Hematopoietic multipotent progenitor cell treated with erythropoietin and hydrocortisone succinate and interleukin-3 and kit ligand, for 8 days (in vitro differentiated cells): ENCODE data around the gene EED.
"Not testable (repeated sequence)": the region's sequence is repeated elsewhere in the genome, so short reads cannot be mapped to it uniquely, and the experiment has no call there.

Source experiments
- DNase-seq: peaks from one replicate; pipeline ENCODE4 v3.0.0-alpha.2; 2015

Gene EED

DNA sequence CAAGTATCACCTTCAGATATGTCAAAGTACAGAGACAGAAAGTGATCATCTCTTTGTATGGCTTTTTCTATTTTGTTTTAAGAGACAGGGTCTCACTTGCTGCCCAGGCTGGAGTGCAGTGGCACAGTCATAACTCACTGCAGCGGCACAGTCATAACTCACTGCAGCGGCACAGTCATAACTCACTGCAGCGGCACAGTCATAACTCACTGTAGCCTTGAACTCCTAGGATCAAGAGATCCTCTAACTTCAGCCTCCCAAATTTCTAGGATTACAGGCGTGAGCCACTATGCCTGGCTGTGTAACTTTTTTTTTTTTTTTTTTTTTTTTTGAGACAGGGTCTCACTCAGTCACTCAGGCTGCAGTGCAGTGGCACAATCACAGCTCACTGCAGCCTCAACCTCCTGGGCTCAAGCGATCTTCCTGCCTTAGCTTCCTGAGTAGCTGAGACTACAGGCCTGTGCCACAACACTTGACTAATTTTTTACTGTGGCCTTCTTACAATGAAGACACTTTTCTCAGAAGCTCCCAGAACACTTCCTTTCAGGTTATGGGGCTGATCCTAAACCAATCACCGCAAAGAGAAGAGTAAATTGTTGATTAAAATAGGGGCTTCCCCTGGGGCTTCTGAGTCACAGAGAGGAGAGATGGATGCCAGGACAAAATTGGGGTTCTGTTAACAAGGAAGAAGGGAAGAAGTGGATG is 48.5 kb downstream of the EED start:
- no peak for DNase-seq

DNA sequence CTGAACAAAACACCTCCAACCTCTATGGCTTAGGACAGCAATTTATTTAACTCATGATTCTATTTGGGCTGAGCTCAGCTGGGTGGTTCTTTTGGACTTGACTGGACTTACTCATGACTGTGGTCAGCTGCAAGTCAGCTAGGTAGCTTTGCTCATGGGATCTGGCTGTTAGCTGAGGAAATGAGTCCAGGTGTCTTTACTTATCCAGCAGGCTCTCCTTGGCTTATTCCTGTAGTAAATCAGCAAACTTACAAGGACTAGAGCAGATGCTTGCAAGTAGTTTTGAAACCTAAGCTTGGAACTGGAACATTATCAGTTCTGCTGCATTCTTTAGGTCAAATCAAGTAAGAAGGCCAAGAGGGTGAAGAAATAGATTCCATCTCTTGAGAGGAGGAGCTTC is 49.5 kb downstream of the EED start:
- DNase-seq = no peak

DNA sequence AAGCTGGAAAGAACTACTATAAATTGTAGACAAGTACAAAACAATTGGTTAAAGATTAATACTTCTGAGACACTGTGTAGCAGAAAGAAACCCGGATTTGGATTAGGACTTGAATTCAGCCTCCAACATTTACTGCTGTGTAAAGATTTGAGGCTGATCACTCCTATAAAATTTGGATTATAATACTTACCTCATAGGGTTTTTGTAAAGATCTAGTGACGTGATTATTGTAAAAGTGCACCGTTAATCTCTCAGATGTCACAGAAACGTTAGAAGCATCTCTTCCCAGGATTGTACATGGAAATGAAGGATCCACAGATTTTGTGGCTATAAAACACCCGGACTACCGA is 57.2 kb downstream of the EED start:
- DNase-seq = no peak

DNA sequence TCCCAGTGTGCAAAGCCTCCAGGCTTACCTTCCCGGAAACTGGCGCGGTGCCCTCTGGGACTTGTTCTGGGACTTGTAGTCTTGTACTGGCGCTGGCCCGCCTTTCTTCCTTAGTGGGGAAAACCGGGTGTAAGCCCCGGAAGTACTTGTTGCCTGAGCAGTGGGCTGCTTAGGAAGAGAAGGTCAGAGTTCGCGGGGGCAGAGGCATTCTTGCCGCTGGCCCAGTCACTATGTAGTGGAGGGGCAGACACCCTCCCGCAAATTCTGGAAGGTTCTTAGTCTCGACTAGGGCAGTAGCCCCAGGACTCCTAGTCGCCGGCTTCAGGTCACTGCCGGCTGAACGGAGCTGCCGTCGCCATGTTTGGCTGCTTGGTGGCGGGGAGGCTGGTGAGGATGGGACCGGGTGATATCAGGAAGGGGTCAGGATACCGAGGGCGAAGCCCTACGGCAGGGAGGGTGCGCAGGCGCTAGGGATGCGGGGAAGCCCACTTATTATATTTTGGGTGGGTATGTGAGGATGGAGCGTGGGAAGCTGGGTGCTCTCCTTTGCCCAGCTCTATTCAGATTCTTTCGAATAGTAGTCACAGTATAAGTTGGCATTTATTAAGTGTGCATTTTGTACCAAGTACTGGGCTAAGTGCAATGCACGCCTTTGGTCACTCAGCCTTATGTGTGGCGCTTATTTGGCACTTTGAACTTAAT is 57.7 kb downstream of the EED start, which contains the start of gene HIKESHI:
TSS of gene HIKESHI (plus strand) at position 149 of the 702 bp plus-strand sequence. CDS start at position 358, 209 bp downstream.
- DNase-seq = peak; percentile 99

DNA sequence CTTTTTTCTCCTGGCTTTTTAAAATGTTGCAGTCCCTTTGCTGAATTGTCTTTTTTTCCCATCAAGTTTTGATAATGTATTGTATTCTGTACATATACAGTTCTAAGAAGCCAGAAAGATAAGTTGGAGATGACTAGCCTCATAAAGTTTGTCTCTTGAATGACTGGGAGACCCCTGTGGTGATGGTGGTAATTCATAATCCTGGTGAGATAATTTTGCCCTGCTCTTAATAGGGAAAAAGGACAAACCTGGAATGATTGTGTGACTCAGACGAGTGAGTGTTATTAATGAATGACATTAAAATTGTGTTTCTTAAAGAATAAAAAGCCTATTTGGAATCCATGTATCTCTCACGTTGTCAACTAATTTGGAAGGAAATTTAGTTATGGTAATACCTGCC is 58.7 kb downstream of the EED start:
- DNase-seq = no peak

DNA sequence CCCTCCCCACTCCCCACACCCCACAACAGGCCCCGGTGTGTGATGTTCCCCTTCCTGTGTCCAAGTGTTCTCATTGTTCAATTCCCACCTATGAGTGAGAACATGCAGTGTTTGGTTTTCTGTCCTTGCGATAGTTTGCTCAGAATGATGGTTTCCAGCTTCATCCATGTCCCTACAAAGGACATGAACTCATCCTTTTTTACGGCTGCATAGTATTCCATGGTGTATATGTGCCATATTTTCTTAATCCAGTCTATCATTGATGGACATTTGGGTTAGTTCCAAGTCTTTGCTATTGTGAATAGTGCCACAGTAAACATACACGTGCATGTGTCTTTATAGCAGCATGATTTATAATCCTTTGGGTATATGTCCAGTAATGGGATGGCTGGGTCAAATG is 64.2 kb downstream of the EED start:
- DNase-seq = not testable (repeated sequence)

DNA sequence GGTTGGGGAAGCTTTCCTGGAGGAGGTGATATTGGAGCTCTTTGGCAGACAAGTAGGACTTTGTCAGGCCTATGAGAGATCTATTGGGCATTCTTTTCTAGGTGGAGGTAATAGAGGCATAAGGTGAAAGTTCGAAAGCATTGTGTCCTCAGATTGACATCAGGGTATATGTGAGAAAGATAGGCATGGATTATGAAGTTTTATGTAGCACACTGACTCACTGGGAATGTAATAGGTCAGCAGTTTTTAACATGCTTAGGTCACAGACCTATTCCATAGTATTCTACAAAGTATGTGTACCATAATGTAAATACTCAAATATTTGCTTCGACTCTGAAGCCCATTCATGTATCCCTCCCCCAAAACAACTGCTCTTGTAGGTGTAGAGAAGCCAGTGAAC is 69.2 kb downstream of the EED start:
- no peak for DNase-seq

DNA sequence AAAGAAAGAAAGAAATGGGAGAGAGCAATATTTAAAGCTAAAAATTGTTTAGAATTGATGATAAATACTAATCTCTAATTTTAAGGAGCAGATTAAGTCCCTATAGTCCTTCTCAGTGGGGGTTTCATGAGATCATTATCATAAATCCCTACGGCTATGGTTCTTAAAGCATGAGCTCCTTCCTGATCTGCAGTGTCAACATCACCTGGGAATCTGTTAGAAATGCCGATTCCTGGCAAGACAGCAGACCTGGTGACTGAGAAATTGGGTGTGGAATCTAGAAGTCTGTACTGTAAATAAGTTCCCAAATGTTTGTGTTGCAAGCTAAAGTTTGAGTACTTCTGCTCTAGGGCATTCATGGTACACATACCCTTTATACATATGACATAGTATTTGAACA is 70.1 kb downstream of the EED start:
- DNase-seq = no peak
